ENCODE measurements around the gene ULBP1. TPM values are rescaled to one million over a fixed set of nuclear protein-coding genes. Genes with fewer than 3 reads are reported as not detected.
"Not testable (repeated sequence)": the region's sequence is repeated elsewhere in the genome, so short reads cannot be mapped to it uniquely, and the experiment has no call there.

The ULBP1 gene
- total RNA-seq, 4 donors from 2014 or later, result 0.33 to 0.46 TPM; not detected in 2

GRCh38 chr6:149924206-149924932, 39.4 kb upstream of the ULBP1 start:
- no peak for DNase-seq
- intact Hi-C loops (cut with DNase I), result no loop called here
- H3K27me3 ChIP-seq, result no peaks in the 10 kb centered on the region
- H3K36me3 ChIP-seq, result no peaks in the 10 kb centered on the region
- no peak overlapping the region for H3K4me3 ChIP-seq (replicated peaks in 1 of 3)
- H3K4me1 ChIP-seq, result peaks cover 12 to 28% of the 10 kb centered on the region in 2 donors
- WGBS, 2 donors, result 78 to 87% methylated on average over 9 of the region's 9 CpGs
- no peak for TF ChIP-seq POLR2A (IDR thresholded peaks at IDR 0.05)
- TF ChIP-seq CTCF (IDR thresholded peaks at IDR 0.05), result no peak
- H3K27ac ChIP-seq, result no peak overlapping the region
- no peaks in the 10 kb centered on the region for H3K9me3 ChIP-seq

DNA sequence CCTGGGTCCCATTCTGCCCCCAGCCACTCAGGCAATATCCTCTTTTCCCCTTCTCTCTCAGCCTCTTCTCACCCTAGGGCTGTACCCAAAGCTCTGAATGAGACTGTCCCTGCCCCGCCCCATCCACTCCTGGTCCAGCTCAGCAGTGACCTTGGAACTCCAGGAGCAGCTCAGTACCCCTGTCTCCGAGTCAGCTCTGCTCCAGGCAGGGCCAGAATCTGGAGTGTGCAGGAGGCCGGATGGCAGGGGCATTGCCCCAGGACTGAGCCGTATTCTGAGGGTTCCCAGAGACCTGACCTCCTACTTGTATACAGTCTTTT, 38.9 kb upstream of the ULBP1 start:
- no peaks in the 10 kb centered on the region for H3K36me3 ChIP-seq
- 87 to 92% methylated on average over 4 of the region's 4 CpGs for WGBS, 2 donors
- H3K27me3 ChIP-seq, result no peaks in the 10 kb centered on the region
- no peak overlapping the region for H3K4me3 ChIP-seq (replicated peaks in 1 of 3)
- no peak overlapping the region for H3K27ac ChIP-seq
- no peak for DNase-seq
- intact Hi-C loops (cut with DNase I), result no loop called here
- no peak for TF ChIP-seq POLR2A (IDR thresholded peaks at IDR 0.05)
- no peak for TF ChIP-seq CTCF (IDR thresholded peaks at IDR 0.05)
- no peaks in the 10 kb centered on the region for H3K9me3 ChIP-seq
- H3K4me1 ChIP-seq, result peaks cover 17 to 32% of the 10 kb centered on the region in 2 donors

DNA sequence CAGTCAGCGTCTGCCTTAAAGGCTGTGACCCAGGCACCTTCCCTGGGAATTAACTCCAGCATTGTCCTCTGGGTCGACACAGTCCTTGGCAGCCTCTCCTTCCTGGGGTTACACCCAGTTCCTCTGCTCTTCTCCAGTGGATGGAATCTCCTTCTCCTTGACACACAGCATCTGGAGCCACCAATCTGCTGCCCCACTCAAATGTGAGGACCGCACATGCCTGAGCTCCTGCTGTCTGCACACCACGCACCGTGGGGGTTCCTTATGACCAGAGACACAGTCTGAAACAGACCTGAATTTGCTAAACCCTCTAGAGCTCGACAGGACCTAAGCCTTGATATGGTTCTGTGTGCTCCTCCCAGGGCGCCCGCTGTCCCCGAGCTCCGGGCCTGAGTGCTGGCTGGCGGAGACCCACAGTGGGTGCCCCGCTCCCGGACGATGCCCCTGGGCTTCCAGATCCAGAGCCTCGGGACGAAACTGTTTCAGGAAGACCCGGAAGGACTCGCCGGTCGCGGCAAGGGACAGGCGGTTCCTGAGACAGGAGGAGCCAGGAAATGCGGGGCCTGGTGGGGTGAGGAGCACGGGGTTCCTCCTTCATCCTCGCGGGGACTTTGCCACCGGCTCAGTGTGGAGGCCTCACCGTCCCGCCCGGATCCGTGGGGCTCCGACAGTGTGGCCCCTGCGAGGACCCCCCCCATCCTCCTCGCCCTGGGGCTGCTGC, 38.3 kb upstream of the ULBP1 start:
- intact Hi-C loops (cut with DNase I), result no loop called here
- H3K36me3 ChIP-seq, result no peaks in the 10 kb centered on the region
- TF ChIP-seq POLR2A (IDR thresholded peaks at IDR 0.05), result no peak
- TF ChIP-seq CTCF (IDR thresholded peaks at IDR 0.05), result no peak
- WGBS, 2 donors, result 33 to 53% methylated on average over 5 to 19 of the region's 34 CpGs
- H3K9me3 ChIP-seq, result no peaks in the 10 kb centered on the region
- peak overlapping the region in 2 of 3 donors; percentile 61 to 65 for H3K27ac ChIP-seq
- no peaks in the 10 kb centered on the region for H3K27me3 ChIP-seq
- H3K4me3 ChIP-seq (replicated peaks in 1 of 3), result peak overlapping the region in 2 of 3 donors; percentile 2 to 28
- peak; percentile 20 to 27 for DNase-seq
- peaks cover 17 to 32% of the 10 kb centered on the region in 2 donors for H3K4me1 ChIP-seq

DNA sequence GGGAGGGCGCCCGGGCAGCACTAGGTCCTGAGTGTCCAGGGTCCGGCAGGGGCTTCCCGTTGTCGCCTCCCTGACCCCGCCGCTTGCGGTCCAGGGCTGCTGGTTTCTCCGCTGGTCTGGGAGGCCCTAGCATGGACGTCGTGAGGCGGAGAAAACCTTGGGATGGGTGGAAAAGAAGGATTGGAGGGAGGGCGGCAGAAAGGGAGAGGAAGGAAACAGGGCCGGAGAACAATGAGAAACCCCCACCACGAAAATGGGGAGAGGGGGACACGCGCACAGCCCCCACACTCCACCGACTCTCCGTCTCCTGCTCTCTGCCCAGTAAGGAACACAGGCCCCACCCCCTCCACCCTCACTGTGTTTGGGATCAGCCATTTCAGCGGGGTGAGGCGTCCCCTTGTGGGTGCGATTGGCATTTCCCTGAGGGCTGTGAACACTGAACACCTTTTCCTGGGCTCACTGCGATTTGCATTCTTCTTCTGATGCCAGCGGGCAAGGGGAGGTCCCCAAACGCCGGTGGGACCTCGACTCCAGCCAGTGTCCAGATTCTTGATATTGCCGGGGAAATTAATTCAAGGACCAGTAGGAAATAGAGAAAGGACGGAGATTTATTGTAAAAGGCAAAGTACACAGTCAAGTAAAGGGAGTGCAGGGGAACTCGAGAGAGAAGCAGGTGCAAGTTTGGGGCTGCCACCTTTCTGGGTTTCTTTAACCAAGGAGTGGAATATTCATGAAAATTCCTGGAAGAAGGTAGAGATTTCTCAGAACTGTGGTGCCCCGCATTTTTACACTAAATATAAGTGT, 37.6 kb upstream of the ULBP1 start:
- 3 to 6% methylated on average over 26 to 31 of the region's 31 CpGs for WGBS, 2 donors
- Histone ChIP-seq H3K9me3 (no peaks in the 10 kb centered on the region), H3K27me3 (no peaks in the 10 kb centered on the region), H3K36me3 (no peaks in the 10 kb centered on the region), H3K4me1 (peaks cover 17 to 32% of the 10 kb centered on the region in 2 donors), H3K27ac (peak overlapping the region in 1 of 3 donors; percentile 65), H3K4me3 (replicated peaks in 1 of 3) (peak overlapping the region in 2 of 3 donors; percentile 2 to 28)
- intact Hi-C loops (cut with DNase I), result no loop called here
- peak; percentile 78 to 99 (median 96) for TF ChIP-seq CTCF (IDR thresholded peaks at IDR 0.05)
- no peak for TF ChIP-seq POLR2A (IDR thresholded peaks at IDR 0.05)
- peak; percentile 95 for DNase-seq

DNA sequence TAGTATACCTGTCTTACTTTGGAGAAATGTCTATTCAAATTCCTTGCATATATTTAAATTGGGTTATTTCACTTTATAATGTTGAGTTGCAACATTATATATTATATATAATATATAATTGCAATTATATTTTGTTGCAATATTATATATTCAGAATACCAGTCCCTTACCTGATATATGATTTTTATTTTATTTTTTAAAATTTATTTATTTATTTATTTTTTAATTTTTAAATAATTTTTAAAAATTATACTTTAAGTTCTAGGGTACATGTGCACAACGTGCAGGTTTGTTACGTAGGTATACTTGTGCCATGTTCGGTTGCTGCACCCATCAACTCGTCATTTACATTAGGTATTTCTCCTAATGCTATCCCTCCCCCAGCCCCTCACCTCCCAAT, 36.7 kb upstream of the ULBP1 start:
- DNase-seq; H3K9me3 ChIP-seq; intact Hi-C loops (cut with DNase I); H3K36me3 ChIP-seq; H3K4me3 ChIP-seq (replicated peaks in 1 of 3); H3K27me3 ChIP-seq; H3K27ac ChIP-seq: not testable (repeated sequence)
- 83 to 87% methylated on average over 4 of the region's 4 CpGs for WGBS, 2 donors
- peaks cover 17 to 32% of the 10 kb centered on the region in 2 donors for H3K4me1 ChIP-seq

Measured in thyroid gland (tissue), 4 donors.